HL-60 (cell line): Measurements from ENCODE around the gene CCDC30.

Experiments
- POLR2AphosphoS5 ChIP-seq: IDR thresholded peaks from 2 replicates; pipeline ENCODE4 v1.6.1; 2012; ENCODE audit warnings: low read depth
- TF ChIP-seq, protein P1 (sequence below): IDR thresholded peaks from one replicate; pipeline ENCODE4 v1.5.1; 2011; ENCODE audit warnings: low read length, control low read depth, inconsistent platforms; ENCODE audit not compliant: insufficient read depth
- TF ChIP-seq, protein P2 (sequence below): IDR thresholded peaks from 2 replicates; pipeline ENCODE4 v1.6.1; 2012; ENCODE audit warnings: low read depth; ENCODE audit not compliant: insufficient replicate concordance

DNA sequence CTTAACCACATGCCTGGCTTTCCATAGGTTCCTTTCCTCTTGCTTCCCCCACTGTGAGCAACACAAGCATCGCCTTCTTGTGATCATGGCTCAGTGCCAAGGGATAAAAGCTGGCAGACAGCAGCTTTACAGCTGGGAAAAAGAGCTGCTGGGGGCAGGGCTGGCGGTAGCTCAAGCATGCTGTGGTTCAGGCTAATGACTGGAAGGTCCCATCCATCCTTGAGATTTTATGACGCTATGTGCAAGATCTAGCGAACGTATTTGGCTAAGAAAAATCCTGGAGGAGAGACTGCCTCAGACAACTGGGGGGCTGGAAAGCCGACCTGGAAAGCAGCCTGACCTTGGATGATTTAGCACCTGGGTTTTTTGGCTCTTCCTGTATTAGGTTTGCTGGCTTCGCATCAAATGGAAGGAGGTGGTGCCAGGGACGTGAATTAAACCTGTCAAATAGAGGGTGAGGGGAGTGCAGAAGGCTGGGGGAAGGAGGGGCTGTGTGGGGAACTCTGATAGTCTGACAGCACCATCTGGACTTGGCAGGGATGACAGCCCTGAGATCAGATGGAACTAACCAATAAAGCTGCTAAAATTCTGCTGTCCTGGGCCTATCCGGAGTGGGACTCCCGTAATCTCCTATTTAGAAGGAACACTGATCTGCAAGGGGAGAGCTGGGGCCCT is 42.0 kb upstream of the CCDC30 start:
- TF ChIP-seq, protein P1, sequence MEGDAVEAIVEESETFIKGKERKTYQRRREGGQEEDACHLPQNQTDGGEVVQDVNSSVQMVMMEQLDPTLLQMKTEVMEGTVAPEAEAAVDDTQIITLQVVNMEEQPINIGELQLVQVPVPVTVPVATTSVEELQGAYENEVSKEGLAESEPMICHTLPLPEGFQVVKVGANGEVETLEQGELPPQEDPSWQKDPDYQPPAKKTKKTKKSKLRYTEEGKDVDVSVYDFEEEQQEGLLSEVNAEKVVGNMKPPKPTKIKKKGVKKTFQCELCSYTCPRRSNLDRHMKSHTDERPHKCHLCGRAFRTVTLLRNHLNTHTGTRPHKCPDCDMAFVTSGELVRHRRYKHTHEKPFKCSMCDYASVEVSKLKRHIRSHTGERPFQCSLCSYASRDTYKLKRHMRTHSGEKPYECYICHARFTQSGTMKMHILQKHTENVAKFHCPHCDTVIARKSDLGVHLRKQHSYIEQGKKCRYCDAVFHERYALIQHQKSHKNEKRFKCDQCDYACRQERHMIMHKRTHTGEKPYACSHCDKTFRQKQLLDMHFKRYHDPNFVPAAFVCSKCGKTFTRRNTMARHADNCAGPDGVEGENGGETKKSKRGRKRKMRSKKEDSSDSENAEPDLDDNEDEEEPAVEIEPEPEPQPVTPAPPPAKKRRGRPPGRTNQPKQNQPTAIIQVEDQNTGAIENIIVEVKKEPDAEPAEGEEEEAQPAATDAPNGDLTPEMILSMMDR: no peak
- TF ChIP-seq POLR2AphosphoS5: no peak
- TF ChIP-seq, protein P2, sequence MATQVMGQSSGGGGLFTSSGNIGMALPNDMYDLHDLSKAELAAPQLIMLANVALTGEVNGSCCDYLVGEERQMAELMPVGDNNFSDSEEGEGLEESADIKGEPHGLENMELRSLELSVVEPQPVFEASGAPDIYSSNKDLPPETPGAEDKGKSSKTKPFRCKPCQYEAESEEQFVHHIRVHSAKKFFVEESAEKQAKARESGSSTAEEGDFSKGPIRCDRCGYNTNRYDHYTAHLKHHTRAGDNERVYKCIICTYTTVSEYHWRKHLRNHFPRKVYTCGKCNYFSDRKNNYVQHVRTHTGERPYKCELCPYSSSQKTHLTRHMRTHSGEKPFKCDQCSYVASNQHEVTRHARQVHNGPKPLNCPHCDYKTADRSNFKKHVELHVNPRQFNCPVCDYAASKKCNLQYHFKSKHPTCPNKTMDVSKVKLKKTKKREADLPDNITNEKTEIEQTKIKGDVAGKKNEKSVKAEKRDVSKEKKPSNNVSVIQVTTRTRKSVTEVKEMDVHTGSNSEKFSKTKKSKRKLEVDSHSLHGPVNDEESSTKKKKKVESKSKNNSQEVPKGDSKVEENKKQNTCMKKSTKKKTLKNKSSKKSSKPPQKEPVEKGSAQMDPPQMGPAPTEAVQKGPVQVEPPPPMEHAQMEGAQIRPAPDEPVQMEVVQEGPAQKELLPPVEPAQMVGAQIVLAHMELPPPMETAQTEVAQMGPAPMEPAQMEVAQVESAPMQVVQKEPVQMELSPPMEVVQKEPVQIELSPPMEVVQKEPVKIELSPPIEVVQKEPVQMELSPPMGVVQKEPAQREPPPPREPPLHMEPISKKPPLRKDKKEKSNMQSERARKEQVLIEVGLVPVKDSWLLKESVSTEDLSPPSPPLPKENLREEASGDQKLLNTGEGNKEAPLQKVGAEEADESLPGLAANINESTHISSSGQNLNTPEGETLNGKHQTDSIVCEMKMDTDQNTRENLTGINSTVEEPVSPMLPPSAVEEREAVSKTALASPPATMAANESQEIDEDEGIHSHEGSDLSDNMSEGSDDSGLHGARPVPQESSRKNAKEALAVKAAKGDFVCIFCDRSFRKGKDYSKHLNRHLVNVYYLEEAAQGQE: no peak
